ENCODE measurements around the gene NYNRIN.

The NYNRIN gene

DNA sequence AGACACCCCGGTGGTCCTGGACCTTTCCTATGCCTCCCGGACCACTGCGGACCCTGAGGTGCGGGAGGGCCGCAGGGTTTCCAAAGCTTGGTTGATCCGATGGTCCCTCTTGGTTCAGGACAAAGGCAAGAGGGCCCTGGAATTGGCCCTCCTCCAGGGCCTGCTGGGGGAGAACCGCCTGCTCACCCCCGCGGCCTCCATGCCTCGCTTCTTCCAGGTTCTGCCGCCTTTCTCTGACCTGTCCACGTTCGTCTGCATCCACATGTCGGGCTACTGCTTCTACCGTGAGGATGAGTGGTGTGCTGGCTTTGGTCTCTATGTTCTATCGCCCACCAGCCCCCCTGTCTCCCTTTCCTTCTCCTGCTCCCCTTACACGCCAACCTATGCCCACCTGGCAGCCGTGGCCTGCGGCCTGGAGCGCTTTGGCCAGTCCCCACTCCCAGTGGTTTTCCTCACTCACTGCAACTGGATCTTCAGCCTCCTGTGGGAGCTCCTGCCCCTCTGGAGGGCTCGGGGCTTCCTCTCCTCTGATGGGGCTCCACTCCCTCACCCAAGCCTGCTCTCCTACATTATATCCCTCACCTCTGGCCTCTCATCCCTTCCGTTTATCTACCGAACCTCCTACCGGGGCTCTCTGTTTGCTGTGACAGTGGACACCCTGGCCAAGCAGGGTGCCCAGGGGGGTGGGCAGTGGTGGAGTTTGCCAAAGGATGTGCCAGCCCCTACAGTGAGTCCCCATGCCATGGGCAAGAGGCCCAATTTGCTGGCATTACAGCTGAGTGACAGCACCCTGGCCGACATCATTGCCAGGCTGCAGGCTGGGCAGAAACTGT is 16.8 kb downstream of the NYNRIN start:
- ATAC-seq = no peak
- TF ChIP-seq BACH2 (CRISPR knock-in tag; IDR thresholded peaks at IDR 0.05; ENCODE audit: borderline replicate concordance) (no peak), PPARA (CRISPR knock-in tag; IDR thresholded peaks at IDR 0.05; ENCODE audit: borderline replicate concordance) (no peak), SNAI2 (CRISPR knock-in tag; IDR thresholded peaks at IDR 0.05) (no peak), CSRNP3 (CRISPR knock-in tag; IDR thresholded peaks at IDR 0.05) (no peak), ESRRG (CRISPR knock-in tag; IDR thresholded peaks at IDR 0.05) (no peak), ZC3H10 (CRISPR knock-in tag; IDR thresholded peaks at IDR 0.05) (no peak), CSDC2 (CRISPR knock-in tag; IDR thresholded peaks at IDR 0.05) (no peak), TCF4 (CRISPR knock-in tag; IDR thresholded peaks at IDR 0.05; ENCODE audit: borderline replicate concordance) (no peak), ISL1 (CRISPR knock-in tag; IDR thresholded peaks at IDR 0.05) (no peak), TOX (CRISPR knock-in tag; IDR thresholded peaks at IDR 0.05; ENCODE audit: borderline replicate concordance) (no peak), ARNTL (CRISPR knock-in tag; IDR thresholded peaks at IDR 0.05; ENCODE audit: borderline replicate concordance, low read depth) (no peak), CREB5 (CRISPR knock-in tag; IDR thresholded peaks at IDR 0.05; ENCODE audit: low read depth) (no peak), ZNF565 (CRISPR knock-in tag; conservative IDR thresholded peaks at IDR 0.05; ENCODE audit: low read depth) (no peak), ZFP3 (CRISPR knock-in tag; IDR thresholded peaks at IDR 0.05) (no peak), OSR1 (CRISPR knock-in tag; IDR thresholded peaks at IDR 0.05) (no peak), GLIS3 (CRISPR knock-in tag; IDR thresholded peaks at IDR 0.05) (no peak), RARB (CRISPR knock-in tag; IDR thresholded peaks at IDR 0.05) (no peak)
- TF ChIP-seq, protein P1, sequence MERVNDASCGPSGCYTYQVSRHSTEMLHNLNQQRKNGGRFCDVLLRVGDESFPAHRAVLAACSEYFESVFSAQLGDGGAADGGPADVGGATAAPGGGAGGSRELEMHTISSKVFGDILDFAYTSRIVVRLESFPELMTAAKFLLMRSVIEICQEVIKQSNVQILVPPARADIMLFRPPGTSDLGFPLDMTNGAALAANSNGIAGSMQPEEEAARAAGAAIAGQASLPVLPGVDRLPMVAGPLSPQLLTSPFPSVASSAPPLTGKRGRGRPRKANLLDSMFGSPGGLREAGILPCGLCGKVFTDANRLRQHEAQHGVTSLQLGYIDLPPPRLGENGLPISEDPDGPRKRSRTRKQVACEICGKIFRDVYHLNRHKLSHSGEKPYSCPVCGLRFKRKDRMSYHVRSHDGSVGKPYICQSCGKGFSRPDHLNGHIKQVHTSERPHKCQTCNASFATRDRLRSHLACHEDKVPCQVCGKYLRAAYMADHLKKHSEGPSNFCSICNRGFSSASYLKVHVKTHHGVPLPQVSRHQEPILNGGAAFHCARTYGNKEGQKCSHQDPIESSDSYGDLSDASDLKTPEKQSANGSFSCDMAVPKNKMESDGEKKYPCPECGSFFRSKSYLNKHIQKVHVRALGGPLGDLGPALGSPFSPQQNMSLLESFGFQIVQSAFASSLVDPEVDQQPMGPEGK (CRISPR knock-in tag; IDR thresholded peaks at IDR 0.05; ENCODE audit: borderline replicate concordance) = no peak
- TF ChIP-seq, protein P2, sequence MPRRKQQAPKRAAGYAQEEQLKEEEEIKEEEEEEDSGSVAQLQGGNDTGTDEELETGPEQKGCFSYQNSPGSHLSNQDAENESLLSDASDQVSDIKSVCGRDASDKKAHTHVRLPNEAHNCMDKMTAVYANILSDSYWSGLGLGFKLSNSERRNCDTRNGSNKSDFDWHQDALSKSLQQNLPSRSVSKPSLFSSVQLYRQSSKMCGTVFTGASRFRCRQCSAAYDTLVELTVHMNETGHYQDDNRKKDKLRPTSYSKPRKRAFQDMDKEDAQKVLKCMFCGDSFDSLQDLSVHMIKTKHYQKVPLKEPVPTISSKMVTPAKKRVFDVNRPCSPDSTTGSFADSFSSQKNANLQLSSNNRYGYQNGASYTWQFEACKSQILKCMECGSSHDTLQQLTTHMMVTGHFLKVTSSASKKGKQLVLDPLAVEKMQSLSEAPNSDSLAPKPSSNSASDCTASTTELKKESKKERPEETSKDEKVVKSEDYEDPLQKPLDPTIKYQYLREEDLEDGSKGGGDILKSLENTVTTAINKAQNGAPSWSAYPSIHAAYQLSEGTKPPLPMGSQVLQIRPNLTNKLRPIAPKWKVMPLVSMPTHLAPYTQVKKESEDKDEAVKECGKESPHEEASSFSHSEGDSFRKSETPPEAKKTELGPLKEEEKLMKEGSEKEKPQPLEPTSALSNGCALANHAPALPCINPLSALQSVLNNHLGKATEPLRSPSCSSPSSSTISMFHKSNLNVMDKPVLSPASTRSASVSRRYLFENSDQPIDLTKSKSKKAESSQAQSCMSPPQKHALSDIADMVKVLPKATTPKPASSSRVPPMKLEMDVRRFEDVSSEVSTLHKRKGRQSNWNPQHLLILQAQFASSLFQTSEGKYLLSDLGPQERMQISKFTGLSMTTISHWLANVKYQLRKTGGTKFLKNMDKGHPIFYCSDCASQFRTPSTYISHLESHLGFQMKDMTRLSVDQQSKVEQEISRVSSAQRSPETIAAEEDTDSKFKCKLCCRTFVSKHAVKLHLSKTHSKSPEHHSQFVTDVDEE (CRISPR knock-in tag; IDR thresholded peaks at IDR 0.05) = no peak

GRCh38 chr14:24416254-24416931 is 17.6 kb downstream of the NYNRIN start:
- TF ChIP-seq, protein P1 (CRISPR knock-in tag; IDR thresholded peaks at IDR 0.05; ENCODE audit: borderline replicate concordance) = no peak
- no peak for TF ChIP-seq TCF4 (CRISPR knock-in tag; IDR thresholded peaks at IDR 0.05; ENCODE audit: borderline replicate concordance)
- no peak for TF ChIP-seq CSDC2 (CRISPR knock-in tag; IDR thresholded peaks at IDR 0.05)
- no peak for TF ChIP-seq ESRRG (CRISPR knock-in tag; IDR thresholded peaks at IDR 0.05)
- no peak for TF ChIP-seq ZNF565 (CRISPR knock-in tag; conservative IDR thresholded peaks at IDR 0.05; ENCODE audit: low read depth)
- no peak for TF ChIP-seq ARNTL (CRISPR knock-in tag; IDR thresholded peaks at IDR 0.05; ENCODE audit: borderline replicate concordance, low read depth)
- no peak for TF ChIP-seq ZFP30 (CRISPR knock-in tag; IDR thresholded peaks at IDR 0.05)
- TF ChIP-seq, protein P3, sequence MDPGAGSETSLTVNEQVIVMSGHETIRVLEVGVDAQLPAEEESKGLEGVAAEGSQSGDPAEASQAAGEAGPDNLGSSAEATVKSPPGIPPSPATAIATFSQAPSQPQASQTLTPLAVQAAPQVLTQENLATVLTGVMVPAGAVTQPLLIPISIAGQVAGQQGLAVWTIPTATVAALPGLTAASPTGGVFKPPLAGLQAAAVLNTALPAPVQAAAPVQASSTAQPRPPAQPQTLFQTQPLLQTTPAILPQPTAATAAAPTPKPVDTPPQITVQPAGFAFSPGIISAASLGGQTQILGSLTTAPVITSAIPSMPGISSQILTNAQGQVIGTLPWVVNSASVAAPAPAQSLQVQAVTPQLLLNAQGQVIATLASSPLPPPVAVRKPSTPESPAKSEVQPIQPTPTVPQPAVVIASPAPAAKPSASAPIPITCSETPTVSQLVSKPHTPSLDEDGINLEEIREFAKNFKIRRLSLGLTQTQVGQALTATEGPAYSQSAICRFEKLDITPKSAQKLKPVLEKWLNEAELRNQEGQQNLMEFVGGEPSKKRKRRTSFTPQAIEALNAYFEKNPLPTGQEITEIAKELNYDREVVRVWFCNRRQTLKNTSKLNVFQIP (CRISPR knock-in tag; IDR thresholded peaks at IDR 0.05; ENCODE audit: borderline replicate concordance, low read depth) = no peak
- no peak for ATAC-seq
